ENCODE results near the gene TNKS1BP1. TPM values are rescaled to one million over a fixed set of nuclear protein-coding genes. Genes with fewer than 3 reads are reported as not detected.
"Not testable (repeated sequence)": the region's sequence is repeated elsewhere in the genome, so short reads cannot be mapped to it uniquely, and the experiment has no call there.

Gene TNKS1BP1
- total and polyA plus RNA-seq, 2 donors, result 22.8 to 237 TPM

DNA sequence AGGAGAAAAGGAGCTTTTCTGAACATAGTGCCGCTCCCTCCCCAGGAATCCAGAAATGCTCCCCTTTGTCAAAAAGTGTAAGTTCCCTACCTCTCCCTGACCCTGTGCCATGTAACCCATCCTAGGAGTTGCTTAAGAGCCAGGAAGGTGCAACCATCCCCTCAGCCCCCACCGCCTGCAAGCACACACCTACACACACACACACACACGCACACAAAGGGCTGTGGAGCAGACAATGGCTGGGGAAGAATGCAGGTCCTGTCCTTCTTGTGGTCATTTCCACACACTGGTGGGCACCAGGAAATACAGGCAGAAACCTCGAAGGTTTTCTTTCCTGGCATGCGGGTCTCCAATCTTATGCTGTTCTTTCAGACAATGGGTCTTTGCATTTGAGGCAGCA, 14.6 kb upstream of the TNKS1BP1 start:
- H3K9me3 ChIP-seq (ENCODE audit: control insufficient read depth in 2 of 2, insufficient read depth in 1 of 2, low read length in 1 of 2), result peaks cover 0 to 3% of the 10 kb centered on the region in 2 donors
- no peaks in the 10 kb centered on the region for H3K36me3 ChIP-seq (ENCODE audit: control insufficient read depth in 2 of 2, insufficient read depth in 2 of 2, low read length in 1 of 2)
- no peak overlapping the region for H3K4me3 ChIP-seq (ENCODE audit: low read length in 2 of 2)
- no peak overlapping the region for H3K27ac ChIP-seq (ENCODE audit: low read depth in 1 of 2, low read length in 1 of 2)
- DNase-seq (ENCODE audit: low read depth in 6 of 9, low spot score in 9 of 9), result no peak
- peaks cover 7 to 16% of the 10 kb centered on the region in 2 donors for H3K4me1 ChIP-seq (ENCODE audit: control insufficient read depth in 2 of 2, insufficient read depth in 2 of 2, low read length in 2 of 2)
- peaks cover 0 to 7% of the 10 kb centered on the region in 2 donors for H3K27me3 ChIP-seq (ENCODE audit: control insufficient read depth in 2 of 2, insufficient read depth in 1 of 2, low read length in 1 of 2)
- 92% methylated on average over 5 of the region's 5 CpGs for WGBS

DNA sequence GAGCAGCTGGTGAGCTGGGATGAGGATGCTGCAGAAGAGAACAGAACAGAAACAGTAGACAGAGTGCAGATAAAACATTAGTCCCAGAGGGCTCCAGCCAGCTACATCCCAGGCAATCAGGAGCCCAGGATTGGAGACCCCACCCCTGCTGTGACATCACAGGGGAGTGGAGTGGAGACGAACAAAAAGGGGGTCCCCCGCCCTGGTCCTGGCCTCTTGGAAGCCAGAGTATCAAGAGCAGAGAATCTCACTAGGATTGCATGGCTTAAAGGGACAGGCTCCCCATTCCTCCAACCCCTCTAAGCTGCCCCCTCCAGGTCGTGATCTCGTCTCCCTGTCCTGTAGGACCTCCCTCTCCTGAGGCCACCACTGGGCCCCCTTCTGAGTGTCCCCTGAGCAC, 13.4 kb upstream of the TNKS1BP1 start, which contains the start of gene P2RX3:
Gene P2RX3, plus strand, starts transcription at position 211 of the 400 bp plus-strand sequence. CDS start 199 bp downstream, outside the sequence.
- H3K9me3 ChIP-seq (ENCODE audit: control insufficient read depth in 2 of 2, insufficient read depth in 1 of 2, low read length in 1 of 2), result peaks cover 0 to 3% of the 10 kb centered on the region in 2 donors
- peaks cover 1 to 10% of the 10 kb centered on the region in 2 donors for H3K36me3 ChIP-seq (ENCODE audit: control insufficient read depth in 2 of 2, insufficient read depth in 2 of 2, low read length in 1 of 2)
- peaks cover 0 to 7% of the 10 kb centered on the region in 2 donors for H3K27me3 ChIP-seq (ENCODE audit: control insufficient read depth in 2 of 2, insufficient read depth in 1 of 2, low read length in 1 of 2)
- no peak within 1 kb of the TSS for H3K27ac ChIP-seq (ENCODE audit: low read depth in 1 of 2, low read length in 1 of 2)
- DNase-seq (ENCODE audit: low read depth in 6 of 9, low spot score in 9 of 9), result no peak
- 93% methylated on average over 4 of the region's 4 CpGs for WGBS
- no peak within 1 kb of the TSS for H3K4me3 ChIP-seq (ENCODE audit: low read length in 2 of 2)
- peaks cover 7 to 19% of the 10 kb centered on the region in 2 donors for H3K4me1 ChIP-seq (ENCODE audit: control insufficient read depth in 2 of 2, insufficient read depth in 2 of 2, low read length in 2 of 2)

DNA sequence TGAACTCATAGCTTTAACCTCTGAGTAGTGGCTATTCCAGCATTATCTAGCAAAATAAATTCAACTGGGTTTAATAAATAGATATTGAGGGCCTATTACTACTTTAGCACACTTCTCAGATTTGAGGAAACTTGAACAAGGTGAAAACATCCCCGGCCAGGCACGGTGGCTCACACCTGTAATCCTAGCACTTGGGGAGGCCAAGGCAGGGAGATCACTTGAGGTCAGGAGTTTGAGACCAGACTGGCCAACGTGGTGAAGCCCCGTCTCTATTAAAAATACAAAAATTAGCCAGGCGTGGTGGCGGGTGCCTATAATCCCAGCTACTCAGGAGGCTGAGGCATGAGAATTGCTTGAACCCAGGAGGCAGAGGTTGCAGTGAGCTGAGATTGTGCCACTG, 12.1 kb upstream of the TNKS1BP1 start:
- H3K27ac ChIP-seq (ENCODE audit: low read depth in 1 of 2, low read length in 1 of 2); H3K27me3 ChIP-seq (ENCODE audit: control insufficient read depth in 2 of 2, insufficient read depth in 1 of 2, low read length in 1 of 2); H3K4me3 ChIP-seq (ENCODE audit: low read length in 2 of 2); DNase-seq (ENCODE audit: low read depth in 6 of 9, low spot score in 9 of 9); H3K9me3 ChIP-seq (ENCODE audit: control insufficient read depth in 2 of 2, insufficient read depth in 1 of 2, low read length in 1 of 2): not testable (repeated sequence)
- peaks cover 7 to 19% of the 10 kb centered on the region in 2 donors for H3K4me1 ChIP-seq (ENCODE audit: control insufficient read depth in 2 of 2, insufficient read depth in 2 of 2, low read length in 2 of 2)
- WGBS, result 97% methylated on average over 6 of the region's 6 CpGs
- peaks cover 14 to 22% of the 10 kb centered on the region in 2 donors for H3K36me3 ChIP-seq (ENCODE audit: control insufficient read depth in 2 of 2, insufficient read depth in 2 of 2, low read length in 1 of 2)

DNA sequence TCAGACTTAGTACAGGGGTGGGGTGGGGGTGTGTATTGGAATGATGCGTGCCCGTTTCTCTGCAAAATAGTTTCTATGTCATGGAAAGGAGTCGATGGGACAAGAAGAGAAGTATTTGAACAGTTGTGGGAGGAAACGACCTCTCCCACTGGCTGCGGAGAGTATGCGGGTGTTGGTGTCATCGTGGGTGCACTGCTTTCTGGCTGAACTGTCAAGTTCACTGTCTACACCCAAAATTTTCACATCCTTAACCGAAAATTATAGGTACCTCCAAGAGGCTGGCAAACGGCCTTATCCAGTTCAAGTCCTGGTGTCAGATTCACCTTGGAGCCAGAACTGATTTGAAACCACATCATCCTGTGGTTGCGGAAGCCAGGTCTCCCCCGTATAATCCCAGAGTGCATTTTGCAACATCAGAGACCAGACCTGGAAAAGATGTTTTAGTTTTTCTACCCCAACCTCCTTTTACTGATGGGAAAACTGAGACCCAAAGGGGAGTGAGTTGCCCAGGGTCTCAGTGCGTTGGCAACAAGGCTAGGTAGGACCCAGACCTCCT, 11.4 kb upstream of the TNKS1BP1 start:
- Histone ChIP-seq H3K9me3 (ENCODE audit: control insufficient read depth in 2 of 2, insufficient read depth in 1 of 2, low read length in 1 of 2) (peaks cover 0 to 3% of the 10 kb centered on the region in 2 donors), H3K27ac (ENCODE audit: low read depth in 1 of 2, low read length in 1 of 2) (peak overlapping the region; percentile 81 to 88), H3K27me3 (ENCODE audit: control insufficient read depth in 2 of 2, insufficient read depth in 1 of 2, low read length in 1 of 2) (peaks cover 0 to 7% of the 10 kb centered on the region in 2 donors), H3K36me3 (ENCODE audit: control insufficient read depth in 2 of 2, insufficient read depth in 2 of 2, low read length in 1 of 2) (peaks cover 21 to 29% of the 10 kb centered on the region in 2 donors), H3K4me3 (ENCODE audit: low read length in 2 of 2) (peak overlapping the region; percentile 88 to 91), H3K4me1 (ENCODE audit: control insufficient read depth in 2 of 2, insufficient read depth in 2 of 2, low read length in 2 of 2) (peaks cover 7 to 19% of the 10 kb centered on the region in 2 donors)
- no peak for DNase-seq (ENCODE audit: low read depth in 6 of 9, low spot score in 9 of 9)
- 31% methylated on average over 12 of the region's 12 CpGs for WGBS

DNA sequence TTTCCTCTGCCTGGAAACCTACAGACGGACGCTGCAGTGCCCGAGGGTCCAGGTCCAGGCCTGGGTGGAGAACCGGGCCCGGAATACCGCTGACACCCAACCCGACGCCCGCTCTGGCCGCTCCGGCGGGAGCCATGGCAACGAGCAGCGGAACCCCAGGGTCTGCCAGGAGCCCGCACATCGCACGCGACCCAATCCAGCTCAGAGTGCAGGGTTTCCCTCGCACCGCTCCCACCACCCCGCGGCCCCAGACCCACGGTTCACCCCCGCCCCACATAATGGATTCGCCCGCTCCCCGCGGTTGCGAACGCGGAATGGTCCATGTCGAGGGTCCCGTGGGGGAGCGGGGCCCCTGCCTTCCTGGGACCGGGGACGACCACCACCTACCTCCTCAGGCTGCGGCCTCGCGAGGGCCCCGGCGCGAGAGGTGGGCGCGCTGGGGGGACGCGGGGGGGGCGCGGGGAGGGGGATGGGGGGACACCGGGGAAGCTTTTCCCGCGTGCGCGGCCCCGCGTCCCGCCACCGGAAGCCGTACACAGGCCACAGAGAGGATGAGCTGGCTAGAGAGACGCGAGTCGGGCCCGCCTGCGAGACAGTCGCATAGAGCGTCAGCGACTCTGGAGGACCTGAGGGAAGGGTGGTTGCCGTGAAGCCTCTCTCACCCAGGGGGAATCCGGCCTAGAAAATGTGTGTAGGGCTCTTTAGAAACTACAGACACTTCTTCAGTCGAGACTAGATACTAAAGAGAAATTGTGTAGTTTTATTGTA, 10.8 kb upstream of the TNKS1BP1 start, which contains the start of gene SSRP1:
Gene SSRP1, minus strand, starts transcription at position 550 of the 768 bp plus-strand sequence. CDS start 771 bp downstream, outside the sequence.
- peak within 1 kb of the TSS; percentile 81 to 88 for H3K27ac ChIP-seq (ENCODE audit: low read depth in 1 of 2, low read length in 1 of 2)
- WGBS, result under 1% methylated on average over 69 of the region's 69 CpGs
- H3K9me3 ChIP-seq (ENCODE audit: control insufficient read depth in 2 of 2, insufficient read depth in 1 of 2, low read length in 1 of 2), result peaks cover 0 to 3% of the 10 kb centered on the region in 2 donors
- peaks cover 0 to 6% of the 10 kb centered on the region in 2 donors for H3K27me3 ChIP-seq (ENCODE audit: control insufficient read depth in 2 of 2, insufficient read depth in 1 of 2, low read length in 1 of 2)
- H3K36me3 ChIP-seq (ENCODE audit: control insufficient read depth in 2 of 2, insufficient read depth in 2 of 2, low read length in 1 of 2), result peaks cover 27 to 36% of the 10 kb centered on the region in 2 donors
- peaks cover 7 to 19% of the 10 kb centered on the region in 2 donors for H3K4me1 ChIP-seq (ENCODE audit: control insufficient read depth in 2 of 2, insufficient read depth in 2 of 2, low read length in 2 of 2)
- peak within 1 kb of the TSS; percentile 88 to 91 for H3K4me3 ChIP-seq (ENCODE audit: low read length in 2 of 2)
- peak in 8 of 9 donors; percentile 67 to 94 (median 82) for DNase-seq (ENCODE audit: low read depth in 6 of 9, low spot score in 9 of 9)

DNA sequence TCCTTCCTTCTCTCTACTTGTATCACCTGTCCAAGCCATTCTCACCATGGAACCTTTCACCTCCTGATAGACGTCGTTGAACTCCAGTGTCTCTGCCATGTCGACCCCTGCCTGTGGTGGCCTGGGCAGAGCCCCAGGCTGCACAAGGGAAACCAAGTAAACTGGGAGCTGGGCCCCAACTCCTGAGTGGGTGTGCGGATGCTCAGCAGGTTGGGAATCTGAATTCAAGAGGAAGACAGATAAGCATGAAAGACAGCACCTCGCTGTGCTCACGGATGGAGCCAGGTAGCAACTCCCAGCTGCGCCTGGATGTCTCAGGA, 10.2 kb upstream of the TNKS1BP1 start:
- DNase-seq (ENCODE audit: low read depth in 6 of 9, low spot score in 9 of 9), result no peak
- peak overlapping the region; percentile 74 to 88 for H3K27ac ChIP-seq (ENCODE audit: low read depth in 1 of 2, low read length in 1 of 2)
- peaks cover 0 to under 1% of the 10 kb centered on the region in 2 donors for H3K27me3 ChIP-seq (ENCODE audit: control insufficient read depth in 2 of 2, insufficient read depth in 1 of 2, low read length in 1 of 2)
- no peaks in the 10 kb centered on the region for H3K9me3 ChIP-seq (ENCODE audit: control insufficient read depth in 2 of 2, insufficient read depth in 1 of 2, low read length in 1 of 2)
- peak overlapping the region; percentile 88 to 91 for H3K4me3 ChIP-seq (ENCODE audit: low read length in 2 of 2)
- peaks cover 7 to 19% of the 10 kb centered on the region in 2 donors for H3K4me1 ChIP-seq (ENCODE audit: control insufficient read depth in 2 of 2, insufficient read depth in 2 of 2, low read length in 2 of 2)
- 16% methylated on average over 7 of the region's 7 CpGs for WGBS
- peaks cover 32 to 41% of the 10 kb centered on the region in 2 donors for H3K36me3 ChIP-seq (ENCODE audit: control insufficient read depth in 2 of 2, insufficient read depth in 2 of 2, low read length in 1 of 2)

DNA sequence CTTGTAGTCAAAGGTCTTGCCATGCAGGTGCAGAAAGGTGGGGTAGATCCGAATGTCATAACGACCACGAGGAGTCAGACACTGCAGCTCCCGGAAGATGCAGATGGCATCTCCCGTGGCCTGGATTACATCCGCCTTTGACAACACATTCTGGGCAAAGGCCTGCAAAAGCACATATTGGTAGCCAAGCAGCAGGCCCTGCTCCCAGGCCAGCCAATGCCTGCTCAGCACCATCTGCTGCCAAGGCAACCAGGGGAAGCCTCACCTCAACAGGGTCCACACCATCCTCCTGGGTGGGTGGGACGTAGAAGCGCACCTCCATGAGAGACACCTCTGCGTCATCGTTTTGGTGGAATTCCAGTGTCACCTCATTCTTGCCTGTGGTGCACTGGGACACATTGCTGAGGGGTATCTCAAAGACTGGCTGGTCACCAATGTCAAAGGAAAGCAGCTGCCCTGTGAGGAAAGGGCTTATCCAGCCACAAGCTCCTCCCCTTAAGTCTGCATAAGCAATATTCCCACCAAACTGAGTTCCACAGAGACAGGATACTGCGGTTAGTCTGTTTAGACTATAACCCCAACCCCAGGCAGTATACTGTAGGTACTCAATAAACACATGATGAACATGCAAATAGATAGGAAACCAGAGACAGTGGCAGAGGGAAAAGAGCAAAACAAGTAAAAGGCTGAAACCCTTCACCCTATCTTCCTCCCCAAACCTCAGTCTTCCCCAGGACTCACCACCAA, 8.1 kb upstream of the TNKS1BP1 start:
- Histone ChIP-seq H3K27ac (ENCODE audit: low read depth in 1 of 2, low read length in 1 of 2) (no peak overlapping the region), H3K4me1 (ENCODE audit: control insufficient read depth in 2 of 2, insufficient read depth in 2 of 2, low read length in 2 of 2) (peaks cover 7 to 19% of the 10 kb centered on the region in 2 donors), H3K36me3 (ENCODE audit: control insufficient read depth in 2 of 2, insufficient read depth in 2 of 2, low read length in 1 of 2) (peaks cover 50 to 61% of the 10 kb centered on the region in 2 donors), H3K4me3 (ENCODE audit: low read length in 2 of 2) (no peak overlapping the region), H3K9me3 (ENCODE audit: control insufficient read depth in 2 of 2, insufficient read depth in 1 of 2, low read length in 1 of 2) (no peaks in the 10 kb centered on the region), H3K27me3 (ENCODE audit: control insufficient read depth in 2 of 2, insufficient read depth in 1 of 2, low read length in 1 of 2) (no peaks in the 10 kb centered on the region)
- no peak for DNase-seq (ENCODE audit: low read depth in 6 of 9, low spot score in 9 of 9)
- WGBS, result 97% methylated on average over 11 of the region's 11 CpGs

DNA sequence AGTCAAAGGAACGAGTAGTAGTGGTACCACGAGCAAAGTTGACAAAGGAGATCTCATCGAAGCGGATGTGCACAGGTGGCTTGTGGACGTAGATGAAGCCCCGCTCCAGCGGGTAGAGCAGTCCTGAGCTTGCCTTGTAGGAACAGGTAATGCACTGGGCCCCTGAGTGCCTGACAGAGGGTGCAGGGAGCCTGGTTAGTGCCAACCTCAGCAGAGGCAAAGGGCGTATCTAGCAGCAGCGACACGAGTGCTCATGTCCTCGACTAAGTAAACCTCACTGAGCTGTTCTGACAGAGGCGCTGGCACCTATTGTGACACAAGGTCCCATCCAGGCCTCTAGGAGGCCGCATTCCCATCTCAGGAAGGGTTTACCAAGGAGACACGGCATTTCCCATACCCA, 7.0 kb upstream of the TNKS1BP1 start:
- H3K36me3 ChIP-seq (ENCODE audit: control insufficient read depth in 2 of 2, insufficient read depth in 2 of 2, low read length in 1 of 2), result peaks cover 60 to 71% of the 10 kb centered on the region in 2 donors
- 97% methylated on average over 14 of the region's 14 CpGs for WGBS

More for the DNA sequence above, 7.0 kb upstream of the TNKS1BP1 start:
- no peaks in the 10 kb centered on the region for H3K9me3 ChIP-seq (ENCODE audit: control insufficient read depth in 2 of 2, insufficient read depth in 1 of 2, low read length in 1 of 2)
- no peak overlapping the region for H3K27ac ChIP-seq (ENCODE audit: low read depth in 1 of 2, low read length in 1 of 2)
- DNase-seq (ENCODE audit: low read depth in 6 of 9, low spot score in 9 of 9), result no peak
- H3K27me3 ChIP-seq (ENCODE audit: control insufficient read depth in 2 of 2, insufficient read depth in 1 of 2, low read length in 1 of 2), result no peaks in the 10 kb centered on the region
- H3K4me3 ChIP-seq (ENCODE audit: low read length in 2 of 2), result no peak overlapping the region
- peaks cover 7 to 19% of the 10 kb centered on the region in 2 donors for H3K4me1 ChIP-seq (ENCODE audit: control insufficient read depth in 2 of 2, insufficient read depth in 2 of 2, low read length in 2 of 2)
